Measurements from ENCODE around the gene PLEKHM3.

The PLEKHM3 gene

DNA sequence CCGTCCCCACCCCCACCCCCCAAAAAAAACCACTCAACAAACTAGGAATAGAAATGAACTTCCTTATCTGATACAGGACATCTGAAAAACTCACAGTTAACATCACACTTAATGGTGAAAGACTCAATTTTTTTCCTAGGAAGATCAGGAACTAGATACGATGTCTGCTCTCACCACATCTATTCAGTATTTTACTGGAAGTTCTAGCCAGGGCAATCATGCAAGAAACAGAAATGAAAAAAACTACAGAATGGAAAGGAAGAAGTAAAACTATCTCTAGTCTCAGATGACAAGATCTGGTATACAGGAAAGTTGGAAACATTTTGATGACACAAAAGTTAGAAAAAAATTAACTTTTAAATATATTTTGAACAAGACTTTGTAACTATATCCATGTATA is 141.2 kb downstream of the PLEKHM3 start:
- DNase-seq (ENCODE audit: low read depth in 1 of 2, low spot score in 1 of 2) = no peak
- H3K27me3 ChIP-seq (ENCODE audit: insufficient read depth, poor library complexity, severe bottlenecking) = no peaks in the 10 kb centered on the region
- no peak overlapping the region for H3K4me3 ChIP-seq (replicated peaks; ENCODE audit: insufficient read depth, low read length)
- no peak for TF ChIP-seq GABPA (IDR thresholded peaks at IDR 0.05; ENCODE audit: low read depth)
- TF ChIP-seq, protein P1, sequence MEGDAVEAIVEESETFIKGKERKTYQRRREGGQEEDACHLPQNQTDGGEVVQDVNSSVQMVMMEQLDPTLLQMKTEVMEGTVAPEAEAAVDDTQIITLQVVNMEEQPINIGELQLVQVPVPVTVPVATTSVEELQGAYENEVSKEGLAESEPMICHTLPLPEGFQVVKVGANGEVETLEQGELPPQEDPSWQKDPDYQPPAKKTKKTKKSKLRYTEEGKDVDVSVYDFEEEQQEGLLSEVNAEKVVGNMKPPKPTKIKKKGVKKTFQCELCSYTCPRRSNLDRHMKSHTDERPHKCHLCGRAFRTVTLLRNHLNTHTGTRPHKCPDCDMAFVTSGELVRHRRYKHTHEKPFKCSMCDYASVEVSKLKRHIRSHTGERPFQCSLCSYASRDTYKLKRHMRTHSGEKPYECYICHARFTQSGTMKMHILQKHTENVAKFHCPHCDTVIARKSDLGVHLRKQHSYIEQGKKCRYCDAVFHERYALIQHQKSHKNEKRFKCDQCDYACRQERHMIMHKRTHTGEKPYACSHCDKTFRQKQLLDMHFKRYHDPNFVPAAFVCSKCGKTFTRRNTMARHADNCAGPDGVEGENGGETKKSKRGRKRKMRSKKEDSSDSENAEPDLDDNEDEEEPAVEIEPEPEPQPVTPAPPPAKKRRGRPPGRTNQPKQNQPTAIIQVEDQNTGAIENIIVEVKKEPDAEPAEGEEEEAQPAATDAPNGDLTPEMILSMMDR (IDR thresholded peaks at IDR 0.05; ENCODE audit: insufficient read depth, low read length) = no peak
- no peak for TF ChIP-seq SPI1 (IDR thresholded peaks at IDR 0.05; ENCODE audit: borderline replicate concordance, low read depth)
- TF ChIP-seq, protein P2, sequence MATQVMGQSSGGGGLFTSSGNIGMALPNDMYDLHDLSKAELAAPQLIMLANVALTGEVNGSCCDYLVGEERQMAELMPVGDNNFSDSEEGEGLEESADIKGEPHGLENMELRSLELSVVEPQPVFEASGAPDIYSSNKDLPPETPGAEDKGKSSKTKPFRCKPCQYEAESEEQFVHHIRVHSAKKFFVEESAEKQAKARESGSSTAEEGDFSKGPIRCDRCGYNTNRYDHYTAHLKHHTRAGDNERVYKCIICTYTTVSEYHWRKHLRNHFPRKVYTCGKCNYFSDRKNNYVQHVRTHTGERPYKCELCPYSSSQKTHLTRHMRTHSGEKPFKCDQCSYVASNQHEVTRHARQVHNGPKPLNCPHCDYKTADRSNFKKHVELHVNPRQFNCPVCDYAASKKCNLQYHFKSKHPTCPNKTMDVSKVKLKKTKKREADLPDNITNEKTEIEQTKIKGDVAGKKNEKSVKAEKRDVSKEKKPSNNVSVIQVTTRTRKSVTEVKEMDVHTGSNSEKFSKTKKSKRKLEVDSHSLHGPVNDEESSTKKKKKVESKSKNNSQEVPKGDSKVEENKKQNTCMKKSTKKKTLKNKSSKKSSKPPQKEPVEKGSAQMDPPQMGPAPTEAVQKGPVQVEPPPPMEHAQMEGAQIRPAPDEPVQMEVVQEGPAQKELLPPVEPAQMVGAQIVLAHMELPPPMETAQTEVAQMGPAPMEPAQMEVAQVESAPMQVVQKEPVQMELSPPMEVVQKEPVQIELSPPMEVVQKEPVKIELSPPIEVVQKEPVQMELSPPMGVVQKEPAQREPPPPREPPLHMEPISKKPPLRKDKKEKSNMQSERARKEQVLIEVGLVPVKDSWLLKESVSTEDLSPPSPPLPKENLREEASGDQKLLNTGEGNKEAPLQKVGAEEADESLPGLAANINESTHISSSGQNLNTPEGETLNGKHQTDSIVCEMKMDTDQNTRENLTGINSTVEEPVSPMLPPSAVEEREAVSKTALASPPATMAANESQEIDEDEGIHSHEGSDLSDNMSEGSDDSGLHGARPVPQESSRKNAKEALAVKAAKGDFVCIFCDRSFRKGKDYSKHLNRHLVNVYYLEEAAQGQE (IDR thresholded peaks at IDR 0.05; ENCODE audit: insufficient replicate concordance, low read depth) = no peak
- no peak for TF ChIP-seq POLR2AphosphoS5 (IDR thresholded peaks at IDR 0.05; ENCODE audit: low read depth)
- H3K27ac ChIP-seq (replicated peaks) = no peak overlapping the region

DNA sequence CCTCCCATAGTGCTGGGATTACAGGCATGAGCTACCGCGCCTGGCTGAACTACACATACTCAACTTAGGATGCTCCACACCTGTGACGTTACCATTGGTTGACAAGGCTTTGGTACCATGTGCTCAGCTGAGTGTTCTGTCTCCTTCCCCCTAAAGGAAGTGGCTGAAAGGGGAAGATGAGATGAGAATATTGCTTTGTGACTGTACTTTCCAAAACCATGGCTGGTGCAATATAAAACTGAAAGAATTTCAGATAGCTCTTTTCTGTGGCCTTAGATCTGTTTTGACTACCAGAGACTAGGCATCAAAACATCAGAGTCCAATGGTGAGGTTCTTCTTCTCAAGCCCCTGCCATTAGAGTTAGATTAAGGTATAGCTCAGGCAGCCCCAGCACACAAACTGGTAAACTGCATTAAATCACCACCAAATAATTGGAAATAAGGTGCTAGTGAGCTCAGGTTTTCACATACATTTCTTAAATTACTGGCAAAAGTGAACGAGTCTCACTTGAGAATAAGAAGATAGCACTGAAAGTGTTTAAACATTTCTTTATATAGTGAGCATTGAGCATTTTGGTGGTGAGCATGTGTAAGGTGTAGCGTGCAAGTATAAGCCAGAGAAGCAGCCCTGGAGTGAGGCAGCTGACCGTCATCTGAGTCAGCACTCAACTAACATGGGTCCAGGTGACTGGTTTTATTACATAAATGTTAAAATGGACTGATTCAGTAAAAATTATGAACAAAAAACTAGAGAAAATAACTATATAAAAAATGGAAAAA is 142.1 kb downstream of the PLEKHM3 start:
- no peak for DNase-seq (ENCODE audit: low read depth in 1 of 2, low spot score in 1 of 2)
- TF ChIP-seq, protein P2 (IDR thresholded peaks at IDR 0.05; ENCODE audit: insufficient replicate concordance, low read depth) = no peak
- TF ChIP-seq POLR2AphosphoS5 (IDR thresholded peaks at IDR 0.05; ENCODE audit: low read depth) (no peak), SPI1 (IDR thresholded peaks at IDR 0.05; ENCODE audit: borderline replicate concordance, low read depth) (no peak), GABPA (IDR thresholded peaks at IDR 0.05; ENCODE audit: low read depth) (no peak)
- TF ChIP-seq, protein P1 (IDR thresholded peaks at IDR 0.05; ENCODE audit: insufficient read depth, low read length) = no peak
- H3K27ac ChIP-seq (replicated peaks) = no peak overlapping the region
- H3K27me3 ChIP-seq (ENCODE audit: insufficient read depth, poor library complexity, severe bottlenecking) = no peaks in the 10 kb centered on the region
- no peak overlapping the region for H3K4me3 ChIP-seq (replicated peaks; ENCODE audit: insufficient read depth, low read length)

DNA sequence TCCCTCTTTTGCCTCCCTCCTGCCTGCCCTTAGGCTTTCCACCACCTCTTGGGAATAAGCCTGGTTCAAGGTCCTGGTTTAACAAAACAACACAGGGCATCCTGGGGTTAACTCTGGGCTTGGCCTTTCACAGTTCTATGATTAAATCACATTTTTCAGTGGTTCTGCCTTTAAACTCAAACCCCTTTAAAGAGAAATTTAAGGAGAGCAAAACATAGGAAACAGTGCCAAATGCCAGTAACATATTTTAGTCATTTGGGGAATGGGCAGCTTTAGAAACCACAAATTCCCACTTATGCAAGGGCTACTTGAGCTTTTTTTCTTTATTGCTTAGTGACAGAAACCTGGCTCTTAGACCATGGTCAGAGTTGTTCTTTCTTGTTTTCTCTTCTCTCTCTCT is 143.4 kb downstream of the PLEKHM3 start:
- DNase-seq (ENCODE audit: low read depth in 1 of 2, low spot score in 1 of 2) = no peak
- TF ChIP-seq SPI1 (IDR thresholded peaks at IDR 0.05; ENCODE audit: borderline replicate concordance, low read depth) (no peak), GABPA (IDR thresholded peaks at IDR 0.05; ENCODE audit: low read depth) (no peak), POLR2AphosphoS5 (IDR thresholded peaks at IDR 0.05; ENCODE audit: low read depth) (no peak)
- TF ChIP-seq, protein P2 (IDR thresholded peaks at IDR 0.05; ENCODE audit: insufficient replicate concordance, low read depth) = no peak
- TF ChIP-seq, protein P1 (IDR thresholded peaks at IDR 0.05; ENCODE audit: insufficient read depth, low read length) = no peak

More for the DNA sequence above, 143.4 kb downstream of the PLEKHM3 start:
- H3K27me3 ChIP-seq (ENCODE audit: insufficient read depth, poor library complexity, severe bottlenecking) = no peaks in the 10 kb centered on the region
- H3K4me3 ChIP-seq (replicated peaks; ENCODE audit: insufficient read depth, low read length) = no peak overlapping the region
- H3K27ac ChIP-seq (replicated peaks) = no peak overlapping the region
